HuH-7.5 (cell line): ENCODE measurements around the gene THADA.
"Not testable (repeated sequence)": the region's sequence is repeated elsewhere in the genome, so short reads cannot be mapped to it uniquely, and the experiment has no call there.

Experiments
- DNase-seq: peaks from one replicate; pipeline ENCODE4 v3.0.0; 2011; ENCODE audit warnings: low spot score

THADA gene

GRCh38 chr2:43298500-43298899, 297.3 kb downstream of the THADA start:
- no peak for DNase-seq

- not testable (repeated sequence) for DNase-seq
Observed at GRCh38 chr2:43297740-43298139, 298.1 kb downstream of the THADA start.

- no peak for DNase-seq
Observed at GRCh38 chr2:43294973-43295603, 300.8 kb downstream of the THADA start.

- DNase-seq = peak; percentile 76
Observed at GRCh38 chr2:43293744-43294695, 301.8 kb downstream of the THADA start.

GRCh38 chr2:43292851-43293743, 302.7 kb downstream of the THADA start:
- no peak for DNase-seq

- no peak for DNase-seq
Observed at GRCh38 chr2:43292297-43292696, 303.5 kb downstream of the THADA start.

GRCh38 chr2:43289331-43289730, 306.5 kb downstream of the THADA start:
- DNase-seq = no peak

GRCh38 chr2:43288417-43289305, 307.2 kb downstream of the THADA start:
- DNase-seq = no peak

- DNase-seq = no peak
Observed at GRCh38 chr2:43285987-43286386, 309.9 kb downstream of the THADA start.

GRCh38 chr2:43284967-43285366, 310.9 kb downstream of the THADA start:
- no peak for DNase-seq

- DNase-seq = not testable (repeated sequence)
Observed at GRCh38 chr2:43284347-43284746, 311.5 kb downstream of the THADA start.

GRCh38 chr2:43280994-43281393, 314.8 kb downstream of the THADA start:
- no peak for DNase-seq

GRCh38 chr2:43279317-43279840, 316.5 kb downstream of the THADA start:
- DNase-seq = no peak

- no peak for DNase-seq
Observed at GRCh38 chr2:43278564-43279220, 317.1 kb downstream of the THADA start.

GRCh38 chr2:43276962-43277391, 318.9 kb downstream of the THADA start:
- no peak for DNase-seq

GRCh38 chr2:43276266-43276941, 319.4 kb downstream of the THADA start:
- no peak for DNase-seq

- DNase-seq = no peak
Observed at GRCh38 chr2:43274721-43275120, 321.1 kb downstream of the THADA start.

- no peak for DNase-seq
Observed at GRCh38 chr2:43274055-43274454, 321.8 kb downstream of the THADA start.

- no peak for DNase-seq
Observed at GRCh38 chr2:43273529-43273928, 322.3 kb downstream of the THADA start.
